Mucosa of descending colon (tissue), 3 donors: Measurements from ENCODE around the gene SSBP3. TPM values are rescaled to one million over a fixed set of nuclear protein-coding genes. Genes with fewer than 3 reads are reported as not detected.

Experiments
- ATAC-seq: fragments of 200-7000 bp; cut with Tn5 transposase; one replicate; pipeline ENCODE4 v1.9.1; 2020; ENCODE audit warnings: mild to moderate bottlenecking, moderate library complexity
- DNase-seq, 3 donors: peaks; one replicate each; pipeline ENCODE4 v3.0.0-alpha.2; 2020
- H3K36me3 ChIP-seq: fragments of 200-600 bp; one replicate; pipeline ENCODE4 v1.8.0; 2021; ENCODE audit warnings: low read depth, mild to moderate bottlenecking
- H3K4me1 ChIP-seq: fragments of 200-600 bp; one replicate; pipeline ENCODE4 v1.8.0; 2021; ENCODE audit warnings: low read depth, mild to moderate bottlenecking
- H3K4me3 ChIP-seq: fragments of 200-600 bp; one replicate; pipeline ENCODE4 v1.8.0; 2021; ENCODE audit warnings: mild to moderate bottlenecking
- H3K9me3 ChIP-seq: fragments of 200-600 bp; one replicate; pipeline ENCODE4 v1.8.0; 2021; ENCODE audit warnings: mild to moderate bottlenecking
- intact Hi-C, 2 donors: fragments of 100-400 bp; cut with DNase I in 1 of 2; cut with micrococcal nuclease in 1 of 2; formaldehyde crosslinking; loops; one replicate each; pipeline versions ENCODE4 v1.11.0 to v1.11.1; 2022; cut with DNase I, micrococcal nuclease
- total RNA-seq, 3 donors: library from RNA; stranded (reverse); fragmentation: NEBNext Ultra II Directional in 2 of 3; extraction: Animal tissue kit (Norgen Biotek cat#: 25700) in 2 of 3; gene quantifications; one replicate each; pipeline versions ENCODE4 v1.2.1 to v1.2.4, GENCODE V29; 2021 to 2023
- TF ChIP-seq, protein P1 (sequence below): fragments of 200-600 bp; IDR thresholded peaks from one replicate; pipeline ENCODE4 v1.8.0; 2022; ENCODE audit warnings: antibody characterized with exemption, mild to moderate bottlenecking
- donor health status: DM: no; HTN: no; CAD: no; lungs with moderate emphysema.
- donor health status: DM: no; HTN: no; CAD: no.
- donor health status: DM: no; HTN: yes; CAD: no.

Gene SSBP3
- total RNA-seq, 3 donors from 2014 or later, result 77.8 to 85.1 (median 82.0) TPM

DNA sequence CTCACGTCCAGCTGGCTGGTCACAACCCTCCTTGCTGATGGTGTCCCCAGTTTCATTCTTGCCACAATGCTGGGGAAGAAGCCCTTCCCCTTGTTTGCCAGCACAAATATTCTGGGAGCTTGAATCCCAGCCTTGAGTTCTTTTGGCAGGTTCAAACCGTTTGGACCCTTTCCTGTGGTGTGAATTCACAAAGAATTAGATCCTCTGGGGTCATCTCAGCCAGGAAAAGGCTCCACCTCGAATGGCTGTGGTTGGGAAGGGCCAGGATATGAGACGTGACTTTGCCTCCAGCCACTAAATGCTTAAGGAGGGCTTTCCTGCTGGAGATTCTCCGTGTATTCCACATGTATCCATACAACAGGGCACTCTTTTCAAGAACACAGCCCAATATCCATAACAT lies 139.3 kb downstream of the SSBP3 start:
- TF ChIP-seq, protein P1, sequence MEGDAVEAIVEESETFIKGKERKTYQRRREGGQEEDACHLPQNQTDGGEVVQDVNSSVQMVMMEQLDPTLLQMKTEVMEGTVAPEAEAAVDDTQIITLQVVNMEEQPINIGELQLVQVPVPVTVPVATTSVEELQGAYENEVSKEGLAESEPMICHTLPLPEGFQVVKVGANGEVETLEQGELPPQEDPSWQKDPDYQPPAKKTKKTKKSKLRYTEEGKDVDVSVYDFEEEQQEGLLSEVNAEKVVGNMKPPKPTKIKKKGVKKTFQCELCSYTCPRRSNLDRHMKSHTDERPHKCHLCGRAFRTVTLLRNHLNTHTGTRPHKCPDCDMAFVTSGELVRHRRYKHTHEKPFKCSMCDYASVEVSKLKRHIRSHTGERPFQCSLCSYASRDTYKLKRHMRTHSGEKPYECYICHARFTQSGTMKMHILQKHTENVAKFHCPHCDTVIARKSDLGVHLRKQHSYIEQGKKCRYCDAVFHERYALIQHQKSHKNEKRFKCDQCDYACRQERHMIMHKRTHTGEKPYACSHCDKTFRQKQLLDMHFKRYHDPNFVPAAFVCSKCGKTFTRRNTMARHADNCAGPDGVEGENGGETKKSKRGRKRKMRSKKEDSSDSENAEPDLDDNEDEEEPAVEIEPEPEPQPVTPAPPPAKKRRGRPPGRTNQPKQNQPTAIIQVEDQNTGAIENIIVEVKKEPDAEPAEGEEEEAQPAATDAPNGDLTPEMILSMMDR, result no peak
- no peak for DNase-seq
- ATAC-seq, result no peak
- no peaks in the 10 kb centered on the region for H3K36me3 ChIP-seq
- intact Hi-C loops, result no loop called here
- no peak overlapping the region for H3K4me3 ChIP-seq
- H3K4me1 ChIP-seq, result peaks cover 7% of the 10 kb centered on the region
- H3K9me3 ChIP-seq, result no peaks in the 10 kb centered on the region

DNA sequence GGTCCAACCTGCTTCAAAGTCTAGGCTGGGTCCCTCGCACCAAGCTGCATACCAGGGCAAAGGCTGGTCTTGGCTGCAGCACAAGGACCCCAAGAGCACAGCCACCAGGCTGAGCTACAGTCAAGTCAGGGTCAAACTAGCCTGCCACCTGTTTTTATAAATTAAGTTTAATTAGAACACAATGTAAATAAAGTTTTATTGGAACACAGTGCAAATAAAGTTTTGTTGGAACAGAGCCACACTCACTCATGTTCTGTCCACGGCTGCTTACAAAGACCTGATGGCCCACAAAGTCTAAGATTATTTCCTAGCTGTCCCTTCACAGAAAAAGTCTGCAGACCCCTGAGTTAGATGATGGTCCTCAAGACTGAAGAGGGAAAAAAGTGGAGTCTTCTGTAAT lies 140.0 kb downstream of the SSBP3 start:
- ATAC-seq, result peak; percentile 27
- no peak overlapping the region for H3K4me3 ChIP-seq
- TF ChIP-seq, protein P1, result no peak
- H3K4me1 ChIP-seq, result peaks cover 7% of the 10 kb centered on the region
- no peak for DNase-seq
- H3K9me3 ChIP-seq, result no peaks in the 10 kb centered on the region
- intact Hi-C loops, result no loop called here
- no peaks in the 10 kb centered on the region for H3K36me3 ChIP-seq

DNA sequence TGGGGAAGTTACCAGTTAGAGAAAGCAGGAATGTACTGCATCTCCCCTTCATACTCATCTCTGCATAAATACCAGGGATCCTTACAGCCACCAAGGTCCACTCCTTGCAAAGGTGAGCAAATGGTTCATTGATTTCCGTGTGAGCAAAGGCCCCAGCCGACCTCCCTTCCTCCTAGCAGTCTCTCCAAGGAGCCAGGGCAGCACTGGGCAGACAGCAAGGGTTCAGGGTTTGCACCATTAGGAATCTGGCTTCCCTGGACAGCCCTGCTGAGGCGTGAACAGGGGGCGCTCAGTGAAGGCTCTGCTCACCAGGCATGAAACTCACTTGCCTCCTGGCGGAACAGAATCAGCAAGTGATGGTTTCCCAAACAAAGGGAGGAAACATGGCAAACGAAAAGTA lies 140.5 kb downstream of the SSBP3 start:
- no peak for DNase-seq
- ATAC-seq, result no peak
- no peak overlapping the region for H3K4me3 ChIP-seq
- no peaks in the 10 kb centered on the region for H3K36me3 ChIP-seq
- TF ChIP-seq, protein P1, result no peak
- H3K9me3 ChIP-seq, result no peaks in the 10 kb centered on the region
- H3K4me1 ChIP-seq, result peaks cover 7% of the 10 kb centered on the region
- intact Hi-C loops, result no loop called here

DNA sequence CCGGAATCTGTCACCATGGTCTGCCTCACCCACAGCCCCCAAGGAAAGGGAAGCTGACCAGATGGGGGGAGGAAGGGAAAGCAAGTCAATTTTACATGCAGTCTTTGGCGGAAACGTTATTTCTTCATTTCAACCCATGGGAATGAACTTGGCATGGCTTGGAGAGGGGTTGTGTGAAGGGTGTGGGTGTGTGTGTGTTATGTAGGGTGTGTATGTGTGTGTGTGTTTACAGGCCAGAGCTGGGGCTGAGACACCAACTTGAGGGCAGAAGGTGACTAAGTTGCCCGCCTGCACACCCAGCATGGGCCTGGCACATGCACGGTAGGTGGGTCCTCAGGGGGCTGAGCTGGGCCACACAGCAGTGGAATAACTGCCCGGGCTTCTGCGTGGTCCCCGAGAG lies 141.1 kb downstream of the SSBP3 start:
- DNase-seq (no peak), ATAC-seq (peak; percentile 36)
- H3K4me1 ChIP-seq, result peaks cover 7% of the 10 kb centered on the region
- no peaks in the 10 kb centered on the region for H3K36me3 ChIP-seq
- TF ChIP-seq, protein P1, result no peak
- no peaks in the 10 kb centered on the region for H3K9me3 ChIP-seq
- intact Hi-C loops, result no loop called here
- no peak overlapping the region for H3K4me3 ChIP-seq

DNA sequence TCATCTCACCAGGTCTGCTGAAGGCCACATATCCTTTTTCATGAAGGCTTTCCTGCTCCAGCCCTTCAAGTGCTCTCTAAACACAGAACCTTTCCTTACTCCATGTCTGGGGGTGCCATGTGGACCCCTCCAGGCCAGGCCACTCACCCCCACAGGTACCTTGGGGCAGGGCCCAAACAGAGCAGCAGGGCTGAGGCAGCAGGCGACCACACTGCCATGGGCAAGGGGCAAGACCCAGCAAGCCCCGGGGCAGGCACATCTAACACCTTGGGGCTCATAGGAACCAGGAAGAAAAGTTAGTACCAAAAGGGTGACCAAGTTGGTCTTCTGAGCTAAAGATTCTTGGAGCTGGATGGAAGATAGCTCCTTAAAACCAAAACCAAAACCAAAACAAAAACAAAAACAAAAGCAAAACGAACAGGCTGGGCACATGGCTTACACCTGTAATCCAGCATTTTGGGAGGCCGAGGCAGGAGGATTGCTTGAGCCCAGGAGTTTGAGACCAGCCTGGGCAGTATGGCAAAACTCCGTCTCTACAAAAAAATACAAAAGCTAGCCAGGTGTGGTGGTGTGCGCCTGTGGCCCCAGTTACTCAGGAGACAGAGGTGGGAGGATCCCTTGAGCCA lies 142.5 kb downstream of the SSBP3 start:
- H3K9me3 ChIP-seq, result no peaks in the 10 kb centered on the region
- no peak overlapping the region for H3K4me3 ChIP-seq
- DNase-seq (no peak), ATAC-seq (no peak)
- peaks cover 2% of the 10 kb centered on the region for H3K4me1 ChIP-seq
- TF ChIP-seq, protein P1, result no peak
- H3K36me3 ChIP-seq, result no peaks in the 10 kb centered on the region
- intact Hi-C loops, result no loop called here

DNA sequence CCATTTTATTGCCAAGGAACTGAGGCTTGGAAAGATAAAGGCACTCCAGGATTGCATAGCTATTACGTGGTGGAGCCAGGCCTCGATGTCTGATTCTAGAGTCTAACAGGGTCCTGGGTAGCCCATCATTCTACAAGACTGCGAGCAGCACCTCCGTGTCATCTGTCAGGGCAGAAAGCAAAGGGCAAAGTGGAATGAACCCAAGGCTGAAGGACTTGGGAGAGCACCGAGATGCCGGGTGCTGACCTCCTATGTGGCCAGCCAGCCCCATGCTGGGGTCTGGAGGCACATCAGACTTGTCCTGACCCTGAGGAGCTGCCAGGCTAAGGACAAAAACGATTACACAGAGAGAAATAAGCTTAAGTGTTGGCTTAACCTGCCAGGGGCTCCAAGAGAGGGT lies 143.9 kb downstream of the SSBP3 start:
- no peaks in the 10 kb centered on the region for H3K36me3 ChIP-seq

More for the DNA sequence above, 143.9 kb downstream of the SSBP3 start:
- H3K4me1 ChIP-seq, result peaks cover 5% of the 10 kb centered on the region
- TF ChIP-seq, protein P1, result no peak
- H3K4me3 ChIP-seq, result no peak overlapping the region
- DNase-seq, result no peak
- intact Hi-C loops, result no loop called here
- no peak for ATAC-seq
- no peaks in the 10 kb centered on the region for H3K9me3 ChIP-seq
